GM21723 (cell line): ENCODE data around the gene SIGLEC11.

Experiments used
- ATAC-seq: cut with Tn5 transposase; IDR thresholded peaks from one replicate; pipeline ENCODE4 v1.9.1; 2021; ENCODE audit warnings: mild to moderate bottlenecking, moderate library complexity; ENCODE audit not compliant: unreplicated experiment

SIGLEC11 gene

GRCh38 chr19:49952906-49953305, 8.1 kb downstream of the SIGLEC11 start:
- no peak for ATAC-seq

DNA sequence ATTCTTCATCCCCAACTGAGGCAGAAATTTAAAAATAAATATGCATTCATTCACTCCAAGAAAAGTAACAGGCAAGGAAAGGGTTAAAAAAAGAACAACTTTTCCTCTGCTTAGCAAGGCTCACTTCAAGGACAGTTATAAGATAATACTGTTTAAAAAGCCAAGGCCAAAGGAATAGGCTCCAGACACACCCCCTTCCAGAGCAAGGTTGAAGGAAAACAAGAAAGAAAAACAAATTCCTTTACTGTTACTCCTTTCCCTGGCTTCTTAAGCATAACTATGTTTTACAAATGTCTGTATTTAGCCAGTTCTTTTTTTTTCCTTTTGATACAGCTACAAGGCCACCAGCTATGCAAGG, 8.5 kb downstream of the SIGLEC11 start:
- ATAC-seq: no peak

GRCh38 chr19:49951806-49952478, 9.0 kb downstream of the SIGLEC11 start:
- no peak for ATAC-seq

DNA sequence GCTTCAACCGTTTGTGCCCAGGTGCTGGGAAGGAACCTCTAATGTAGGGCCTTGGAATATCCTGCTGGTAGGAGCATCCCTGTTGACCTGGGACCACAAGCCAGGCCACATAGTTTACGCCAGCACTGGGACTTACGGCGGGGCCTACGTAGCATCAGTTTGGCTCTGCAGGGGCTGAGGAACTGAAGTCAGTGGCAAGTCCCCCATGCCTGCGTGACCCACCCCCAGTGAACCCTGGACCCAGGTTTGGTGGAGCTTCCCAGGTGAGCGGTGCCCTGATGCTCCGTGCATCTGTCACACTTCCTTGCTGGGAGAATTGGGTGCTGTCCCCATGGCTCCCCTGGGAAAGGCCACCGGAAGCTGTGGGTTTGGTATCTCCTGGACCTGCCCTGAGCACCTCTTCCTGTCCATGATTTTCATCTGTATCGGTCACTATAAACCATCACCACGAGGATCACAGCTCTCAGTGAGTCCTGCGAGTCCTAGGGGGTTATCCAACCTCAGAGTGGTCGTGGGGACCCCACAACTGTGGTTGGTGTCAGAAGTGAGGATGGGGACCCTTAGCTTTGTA, 9.9 kb downstream of the SIGLEC11 start:
- no peak for ATAC-seq

- ATAC-seq: no peak
These were observed 10.4 kb downstream of the SIGLEC11 start for GRCh38 chr19:49950590-49950948.

DNA sequence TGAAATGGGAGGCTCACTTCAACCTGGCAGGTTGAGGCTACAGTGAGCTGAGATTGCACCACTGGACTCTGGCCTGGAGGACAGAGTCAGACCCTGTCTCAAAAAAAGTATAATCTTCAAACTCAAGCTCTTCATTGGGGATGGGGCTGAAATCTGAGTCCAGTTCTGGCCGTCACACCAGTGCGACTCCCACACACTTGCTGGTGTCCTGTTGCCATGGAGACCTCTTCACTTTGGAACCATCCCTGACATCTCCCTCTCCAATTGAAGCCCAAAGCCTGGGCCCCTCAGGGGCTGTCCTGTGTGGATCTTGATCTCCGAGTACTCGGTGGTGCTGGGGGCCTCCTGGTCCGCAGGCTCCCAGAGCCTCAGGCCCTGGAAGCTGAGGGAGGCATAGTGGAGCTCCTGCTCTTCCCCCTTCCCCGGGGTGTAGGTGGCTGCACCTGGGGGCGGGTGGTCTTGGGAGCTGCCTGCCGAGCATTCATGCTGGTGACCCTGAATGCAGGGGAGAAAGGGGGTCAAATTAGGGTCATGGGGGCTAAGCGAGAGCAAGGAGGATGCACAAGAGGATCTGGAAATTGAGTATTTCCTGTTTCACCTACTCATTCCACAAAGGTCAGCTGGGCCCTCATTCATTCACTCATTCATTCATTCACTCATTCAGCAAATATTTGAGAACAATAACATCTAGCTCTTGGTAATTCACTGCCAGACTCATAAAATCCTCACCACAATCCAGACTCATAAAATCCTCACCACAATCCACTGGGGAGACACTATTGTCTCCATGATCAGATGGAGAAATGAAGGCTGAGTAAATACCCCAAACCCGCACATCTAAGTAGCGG, 11.0 kb downstream of the SIGLEC11 start:
- ATAC-seq: no peak

DNA sequence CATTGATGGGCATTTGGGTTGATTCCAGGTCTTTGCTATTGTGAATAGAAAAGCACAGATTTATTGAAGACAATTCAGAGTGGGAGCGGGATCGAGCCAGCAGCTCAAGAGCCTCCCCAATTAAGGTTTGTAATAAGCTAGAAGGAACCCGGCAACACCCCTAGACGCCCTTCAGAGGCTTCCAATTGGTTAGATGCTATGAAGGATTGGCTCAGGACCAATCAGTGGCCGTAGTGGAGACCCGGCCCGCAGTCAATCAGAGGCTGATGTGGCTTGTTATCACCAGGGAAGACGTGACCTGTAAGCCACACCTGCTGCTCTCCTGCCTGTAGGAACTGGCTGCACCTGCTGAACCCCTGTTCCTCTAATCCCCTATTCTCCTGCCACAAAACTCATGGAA, 14.6 kb downstream of the SIGLEC11 start:
- no peak for ATAC-seq

DNA sequence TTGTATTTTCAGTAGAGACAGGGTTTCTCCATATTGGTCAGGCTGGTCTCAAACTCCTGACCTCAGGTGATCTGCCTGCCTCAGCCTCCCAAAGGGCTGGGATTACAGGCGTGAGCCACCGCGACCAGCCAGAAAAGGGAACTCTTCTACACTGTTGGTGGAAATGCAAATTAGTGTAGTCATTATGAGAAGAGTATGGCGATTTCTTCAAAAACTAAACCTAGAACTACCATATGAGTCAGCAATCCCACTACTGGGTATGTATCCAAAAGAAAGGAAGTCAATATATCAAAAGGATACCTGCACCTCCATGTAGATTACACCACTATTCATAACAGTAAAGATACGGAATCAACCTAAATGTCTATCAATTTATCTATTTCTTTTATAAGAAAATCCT, 16.4 kb downstream of the SIGLEC11 start:
- peak; percentile 56 for ATAC-seq

DNA sequence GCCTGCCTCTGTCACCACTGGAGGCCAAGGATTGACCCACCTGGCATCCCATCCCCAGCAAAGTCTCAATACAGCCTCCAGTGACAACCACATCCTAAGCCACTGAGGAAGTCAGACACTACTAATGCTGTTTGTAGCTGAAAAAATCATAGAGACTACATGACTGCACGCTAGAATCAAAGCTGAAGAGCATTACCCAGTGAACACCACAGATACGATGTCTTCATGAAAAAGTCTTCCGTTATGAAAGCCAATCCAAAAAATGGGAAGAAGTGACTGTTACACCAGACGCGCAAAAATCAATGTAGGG, 20.5 kb downstream of the SIGLEC11 start:
- ATAC-seq: no peak

DNA sequence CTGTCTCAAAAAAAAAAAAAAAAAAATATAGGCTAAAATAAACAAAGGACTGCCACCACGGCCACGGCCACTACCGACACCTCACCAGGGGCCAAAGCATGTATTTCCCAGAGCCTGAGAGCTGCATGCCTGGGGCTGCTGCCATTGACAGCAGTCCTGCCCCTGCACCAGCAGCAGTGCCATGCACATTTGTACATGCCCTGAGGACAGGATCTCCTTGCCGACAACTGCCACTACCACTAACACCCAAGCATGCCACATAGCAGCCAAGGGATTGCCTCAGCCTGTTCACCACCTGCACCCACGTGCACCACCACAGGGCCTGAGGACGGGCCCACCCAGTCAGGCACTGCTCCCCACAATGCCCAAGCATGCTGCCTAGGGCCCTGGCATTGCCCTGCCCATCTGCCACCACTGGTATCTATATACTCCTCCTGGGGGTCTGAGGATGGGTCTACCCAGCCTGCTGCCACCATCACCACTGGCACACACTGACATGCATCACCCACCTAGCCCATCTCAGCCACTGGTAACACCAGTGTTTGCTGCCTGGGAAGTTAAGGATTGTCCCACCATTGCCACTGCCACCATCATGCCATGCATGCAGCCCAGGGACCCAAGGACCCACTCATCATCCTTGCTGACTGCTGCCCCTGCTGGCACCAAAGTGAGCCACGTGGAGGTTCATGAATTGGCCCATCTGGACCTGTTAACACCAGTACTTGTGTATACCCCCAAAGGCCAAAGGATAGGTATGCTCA, 21.1 kb downstream of the SIGLEC11 start:
- ATAC-seq: no peak

- ATAC-seq: no peak
These were observed 22.3 kb downstream of the SIGLEC11 start for GRCh38 chr19:49938662-49939061.

DNA sequence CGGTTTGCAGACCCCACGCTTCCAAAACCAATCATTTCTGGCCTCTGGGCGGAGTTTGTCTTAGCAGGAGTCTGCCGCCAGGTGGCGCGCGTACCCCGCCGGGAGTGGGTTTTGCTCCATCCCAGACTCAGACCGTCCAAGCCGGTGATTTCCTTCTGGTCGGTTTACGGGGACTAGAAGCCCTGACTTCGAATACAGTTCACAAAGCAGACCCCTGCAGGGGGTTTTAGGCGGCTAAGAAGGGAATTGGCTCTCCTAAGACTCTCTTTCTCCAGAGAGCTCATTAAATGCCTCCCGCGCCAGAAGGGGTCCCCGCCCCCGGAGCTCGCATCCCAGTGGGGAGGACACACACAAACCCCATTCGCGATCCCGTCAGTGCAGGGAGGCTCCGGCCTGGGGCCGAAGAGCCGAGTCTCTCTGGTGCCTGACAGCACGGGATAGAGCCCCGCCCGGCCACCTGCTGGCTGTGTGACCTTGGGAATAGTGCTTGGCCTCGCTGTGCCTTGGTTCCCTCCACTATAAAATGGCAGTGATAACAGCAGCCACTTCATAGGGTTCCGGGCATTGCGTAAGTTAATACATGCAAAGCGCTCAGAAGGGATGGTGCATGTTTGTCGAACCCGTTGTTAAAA, 23.1 kb downstream of the SIGLEC11 start:
- no peak for ATAC-seq

GRCh38 chr19:49936549-49936948, 24.4 kb downstream of the SIGLEC11 start:
- no peak for ATAC-seq

DNA sequence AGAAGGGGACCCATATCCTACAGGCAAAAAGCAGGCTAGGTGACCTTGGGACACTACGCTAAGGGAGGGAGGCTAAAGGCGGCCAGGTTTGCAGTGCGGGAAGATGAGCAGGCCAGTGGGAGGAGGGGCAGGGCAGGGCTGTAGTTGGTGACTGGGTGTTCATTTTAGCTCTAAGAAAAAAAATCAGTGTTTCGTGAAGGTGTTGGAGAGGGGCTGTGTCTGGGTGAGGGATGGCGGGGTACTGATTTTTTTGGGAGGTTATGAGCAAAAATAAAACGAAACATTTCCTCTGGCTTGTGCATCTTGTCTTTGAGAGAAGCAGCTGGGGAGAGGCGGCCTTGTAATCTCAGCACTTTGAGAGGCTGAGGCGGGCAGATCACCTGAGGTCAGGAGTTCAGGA, 27.3 kb downstream of the SIGLEC11 start:
- ATAC-seq: no peak

DNA sequence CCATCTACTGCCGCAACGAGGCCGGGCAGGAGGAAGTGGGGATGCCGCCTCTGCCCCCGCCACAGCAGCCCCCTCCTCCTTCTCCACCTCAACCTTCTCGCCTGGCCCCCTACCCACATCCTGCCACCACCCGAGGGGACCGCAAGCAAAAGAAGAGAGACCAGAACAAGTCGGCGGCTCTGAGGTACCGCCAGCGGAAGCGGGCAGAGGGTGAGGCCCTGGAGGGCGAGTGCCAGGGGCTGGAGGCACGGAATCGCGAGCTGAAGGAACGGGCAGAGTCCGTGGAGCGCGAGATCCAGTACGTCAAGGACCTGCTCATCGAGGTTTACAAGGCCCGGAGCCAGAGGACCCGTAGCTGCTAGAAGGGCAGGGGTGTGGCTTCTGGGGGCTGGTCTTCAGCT, 28.2 kb downstream of the SIGLEC11 start:
- no peak for ATAC-seq

GRCh38 chr19:49932041-49932451, 28.9 kb downstream of the SIGLEC11 start:
- no peak for ATAC-seq

GRCh38 chr19:49931293-49932040, 29.5 kb downstream of the SIGLEC11 start:
- no peak for ATAC-seq

- ATAC-seq: no peak
These were observed 30.4 kb downstream of the SIGLEC11 start for GRCh38 chr19:49930483-49931011.

DNA sequence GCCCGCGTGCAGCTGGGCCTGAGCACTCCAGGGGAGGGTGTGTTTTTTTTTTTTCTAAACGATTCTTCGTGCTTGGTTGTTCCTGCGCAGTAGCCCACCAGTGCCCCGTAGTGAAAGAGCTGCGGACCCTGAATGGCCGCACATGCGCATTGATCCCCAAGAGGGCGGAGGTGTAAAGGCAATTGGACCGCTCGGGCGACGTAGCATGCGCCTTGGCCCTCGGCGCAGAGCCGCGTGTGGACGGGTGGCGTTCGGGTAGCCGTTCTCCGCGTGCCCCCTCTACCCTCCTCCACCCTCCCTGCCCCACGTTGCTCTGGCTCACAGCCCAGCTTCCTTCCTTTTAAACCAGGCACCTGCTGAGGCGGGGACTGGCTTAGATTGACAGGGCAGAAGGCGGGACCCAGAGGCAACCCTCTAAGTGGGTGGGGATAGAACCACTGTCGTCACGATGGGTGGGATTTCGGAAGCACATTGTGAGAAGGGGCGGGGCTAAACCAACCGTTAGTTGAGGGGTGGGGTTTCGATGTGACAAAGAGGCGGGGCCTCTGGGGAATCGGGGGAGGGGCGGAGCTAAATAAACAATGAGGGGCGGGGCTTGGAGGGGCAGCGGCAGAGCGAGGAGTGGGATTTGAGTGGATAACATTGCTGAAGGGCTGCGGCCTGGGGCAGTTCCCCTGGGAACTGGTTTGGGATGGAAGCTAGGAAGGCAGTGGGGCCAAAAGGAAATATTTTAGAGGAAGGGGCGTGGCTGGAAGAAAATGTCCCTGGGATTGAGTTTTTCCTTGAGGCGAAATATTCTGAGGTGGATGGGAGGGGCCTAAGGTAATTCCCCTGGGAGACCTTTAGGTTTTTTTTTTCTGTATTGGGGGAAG, 31.1 kb downstream of the SIGLEC11 start:
- ATAC-seq: peak; percentile 61
